Measurements from ENCODE around the gene GNE. TPM values are rescaled to one million over a fixed set of nuclear protein-coding genes. Genes with fewer than 3 reads are reported as not detected.
A peak's percentile ranks its signal among the peaks of the same experiment; 100 is the strongest.
"Not testable (repeated sequence)": the region's sequence is repeated elsewhere in the genome, so short reads cannot be mapped to it uniquely, and the experiment has no call there.

The GNE gene
- total RNA-seq, 2 donors from 2014 or later, result 23.3 to 26.1 TPM

DNA sequence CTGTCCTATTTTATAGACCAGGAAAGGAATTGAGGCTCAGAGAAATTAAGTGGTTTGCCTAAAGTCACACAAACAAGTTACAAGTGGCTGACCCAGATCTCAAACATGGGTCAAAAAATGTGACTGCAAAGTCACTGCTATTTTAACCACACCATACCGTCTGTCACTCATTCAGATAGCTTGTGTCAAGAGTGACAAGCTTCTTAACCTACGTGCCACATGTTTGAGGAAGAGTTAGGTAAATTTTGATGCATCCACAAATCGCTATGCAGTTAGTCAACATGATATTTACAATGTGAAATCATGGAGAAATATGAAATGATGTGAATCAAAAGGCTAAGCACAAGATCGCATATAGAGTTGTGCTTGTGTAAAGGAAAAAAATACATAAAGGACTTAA, 22.7 kb upstream of the GNE start:
- no peaks in the 10 kb centered on the region for H3K36me3 ChIP-seq
- no peaks in the 10 kb centered on the region for H3K9me3 ChIP-seq
- no peak overlapping the region for H3K4me3 ChIP-seq
- H3K27me3 ChIP-seq (replicated peaks; ENCODE audit: insufficient read depth), result no peaks in the 10 kb centered on the region
- no peak overlapping the region for H3K27ac ChIP-seq
- TF ChIP-seq, protein P1, sequence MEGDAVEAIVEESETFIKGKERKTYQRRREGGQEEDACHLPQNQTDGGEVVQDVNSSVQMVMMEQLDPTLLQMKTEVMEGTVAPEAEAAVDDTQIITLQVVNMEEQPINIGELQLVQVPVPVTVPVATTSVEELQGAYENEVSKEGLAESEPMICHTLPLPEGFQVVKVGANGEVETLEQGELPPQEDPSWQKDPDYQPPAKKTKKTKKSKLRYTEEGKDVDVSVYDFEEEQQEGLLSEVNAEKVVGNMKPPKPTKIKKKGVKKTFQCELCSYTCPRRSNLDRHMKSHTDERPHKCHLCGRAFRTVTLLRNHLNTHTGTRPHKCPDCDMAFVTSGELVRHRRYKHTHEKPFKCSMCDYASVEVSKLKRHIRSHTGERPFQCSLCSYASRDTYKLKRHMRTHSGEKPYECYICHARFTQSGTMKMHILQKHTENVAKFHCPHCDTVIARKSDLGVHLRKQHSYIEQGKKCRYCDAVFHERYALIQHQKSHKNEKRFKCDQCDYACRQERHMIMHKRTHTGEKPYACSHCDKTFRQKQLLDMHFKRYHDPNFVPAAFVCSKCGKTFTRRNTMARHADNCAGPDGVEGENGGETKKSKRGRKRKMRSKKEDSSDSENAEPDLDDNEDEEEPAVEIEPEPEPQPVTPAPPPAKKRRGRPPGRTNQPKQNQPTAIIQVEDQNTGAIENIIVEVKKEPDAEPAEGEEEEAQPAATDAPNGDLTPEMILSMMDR (IDR thresholded peaks at IDR 0.05), result no peak
- peaks cover 0 to 2% of the 10 kb centered on the region in 2 donors for H3K4me1 ChIP-seq (ENCODE audit: control insufficient read depth in 1 of 2, low read depth in 2 of 2)
- ATAC-seq (ENCODE audit: insufficient number of reproducible peaks, low FRiP score, low read depth) (no peak), DNase-seq (ENCODE audit: low spot score) (no peak)

DNA sequence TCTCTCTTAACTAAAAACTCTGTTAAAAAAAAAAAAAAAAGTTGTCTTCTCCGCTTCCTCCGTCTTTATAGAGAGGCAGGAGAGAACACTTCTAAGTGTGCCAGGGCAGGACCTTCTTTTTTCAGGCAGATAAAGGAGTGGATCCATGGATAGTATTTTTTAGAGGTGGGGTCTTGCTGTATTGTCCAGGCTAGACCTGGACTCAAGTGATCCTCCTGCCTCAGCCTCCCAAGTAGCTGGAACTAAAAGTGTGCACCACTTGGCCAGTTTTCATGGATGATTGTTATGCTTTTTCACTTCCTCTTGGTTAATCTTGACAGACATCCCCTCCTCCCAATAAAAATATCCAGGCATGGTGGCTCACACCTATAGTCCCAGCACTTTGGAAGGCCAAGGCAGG, 20.0 kb upstream of the GNE start:
- DNase-seq (ENCODE audit: low spot score) (no peak), ATAC-seq (ENCODE audit: insufficient number of reproducible peaks, low FRiP score, low read depth) (no peak)
- no peaks in the 10 kb centered on the region for H3K36me3 ChIP-seq
- H3K27me3 ChIP-seq (replicated peaks; ENCODE audit: insufficient read depth), result no peaks in the 10 kb centered on the region
- H3K4me3 ChIP-seq, result no peak overlapping the region
- H3K9me3 ChIP-seq, result no peaks in the 10 kb centered on the region
- H3K27ac ChIP-seq, result no peak overlapping the region
- TF ChIP-seq, protein P1 (IDR thresholded peaks at IDR 0.05), result no peak
- H3K4me1 ChIP-seq (ENCODE audit: control insufficient read depth in 1 of 2, low read depth in 2 of 2), result peaks cover 0 to 2% of the 10 kb centered on the region in 2 donors

DNA sequence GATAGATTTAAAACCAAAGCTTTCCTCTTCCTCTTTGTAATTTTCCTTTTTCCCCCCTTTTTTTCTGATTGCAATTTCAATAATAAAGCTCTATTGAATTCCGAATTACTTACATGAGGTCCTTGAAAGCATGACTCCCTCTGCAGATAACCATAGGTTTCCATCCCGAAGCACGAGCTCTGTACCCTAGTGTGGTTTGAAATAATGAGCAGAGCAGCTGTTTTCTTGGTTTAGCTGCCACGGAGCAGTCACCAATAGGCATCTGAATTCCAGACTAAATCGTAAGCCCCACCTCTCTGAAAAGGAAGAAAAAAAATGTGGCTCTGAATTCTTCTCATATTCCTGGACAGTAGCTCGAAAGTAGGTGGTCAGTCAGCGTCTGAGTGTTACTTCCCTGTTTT, 18.5 kb upstream of the GNE start:
- TF ChIP-seq, protein P1 (IDR thresholded peaks at IDR 0.05), result no peak
- no peak for ATAC-seq (ENCODE audit: insufficient number of reproducible peaks, low FRiP score, low read depth)
- Histone ChIP-seq H3K4me3 (peak overlapping the region; percentile 39), H3K9me3 (no peaks in the 10 kb centered on the region), H3K27me3 (replicated peaks; ENCODE audit: insufficient read depth) (no peaks in the 10 kb centered on the region), H3K4me1 (ENCODE audit: control insufficient read depth in 1 of 2, low read depth in 2 of 2) (peaks cover 0 to 2% of the 10 kb centered on the region in 2 donors), H3K27ac (no peak overlapping the region), H3K36me3 (no peaks in the 10 kb centered on the region)
- DNase-seq (ENCODE audit: low spot score), result no peak

DNA sequence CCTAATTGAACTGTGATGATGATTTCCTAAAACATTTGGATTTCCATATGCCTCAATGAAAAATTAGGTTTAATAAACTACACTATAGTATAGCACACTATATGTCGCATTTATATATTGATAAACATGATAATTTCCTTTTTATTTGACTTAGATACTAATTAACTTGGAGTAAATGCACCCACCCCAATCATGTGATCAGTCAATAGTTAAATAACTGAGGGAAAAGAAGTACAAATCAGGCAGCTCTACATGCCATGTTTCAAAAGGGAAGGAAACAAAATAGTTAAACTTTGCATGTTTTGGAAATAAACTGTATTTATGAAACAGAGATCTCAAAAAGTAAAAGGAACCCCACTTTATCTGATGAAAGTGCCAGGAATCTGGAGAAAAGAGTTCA, 18.0 kb upstream of the GNE start:
- H3K9me3 ChIP-seq, result no peaks in the 10 kb centered on the region
- H3K4me1 ChIP-seq (ENCODE audit: control insufficient read depth in 1 of 2, low read depth in 2 of 2), result peaks cover 0 to 2% of the 10 kb centered on the region in 2 donors
- H3K36me3 ChIP-seq, result no peaks in the 10 kb centered on the region
- ATAC-seq (ENCODE audit: insufficient number of reproducible peaks, low FRiP score, low read depth), result no peak
- TF ChIP-seq, protein P1 (IDR thresholded peaks at IDR 0.05), result no peak
- H3K27me3 ChIP-seq (replicated peaks; ENCODE audit: insufficient read depth), result no peaks in the 10 kb centered on the region
- H3K4me3 ChIP-seq, result peak overlapping the region; percentile 39
- no peak for DNase-seq (ENCODE audit: low spot score)
- no peak overlapping the region for H3K27ac ChIP-seq

DNA sequence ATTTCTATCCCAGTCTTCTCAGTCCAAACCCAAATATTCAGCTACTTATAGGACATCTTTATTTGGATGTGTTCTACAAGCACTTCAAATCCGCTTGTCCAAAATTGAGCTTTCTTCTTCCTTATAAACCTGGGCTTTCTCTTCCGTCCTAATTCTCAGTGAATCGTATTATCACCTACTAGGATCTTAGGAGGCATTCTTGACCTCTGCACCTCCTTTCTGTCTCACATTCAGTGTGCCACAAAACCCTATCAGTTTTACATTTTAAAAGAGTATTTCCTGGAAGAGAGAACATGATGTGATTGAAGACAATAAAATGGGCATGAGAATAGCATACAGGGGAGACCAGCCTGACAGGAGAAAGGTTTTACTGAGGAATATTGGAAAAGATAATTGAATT, 16.8 kb upstream of the GNE start:
- Histone ChIP-seq H3K27me3 (replicated peaks; ENCODE audit: insufficient read depth) (no peaks in the 10 kb centered on the region), H3K4me3 (no peak overlapping the region), H3K4me1 (ENCODE audit: control insufficient read depth in 1 of 2, low read depth in 2 of 2) (peaks cover 0 to 2% of the 10 kb centered on the region in 2 donors), H3K36me3 (no peaks in the 10 kb centered on the region), H3K9me3 (no peaks in the 10 kb centered on the region), H3K27ac (no peak overlapping the region)
- ATAC-seq (ENCODE audit: insufficient number of reproducible peaks, low FRiP score, low read depth), result no peak
- no peak for DNase-seq (ENCODE audit: low spot score)
- TF ChIP-seq, protein P1 (IDR thresholded peaks at IDR 0.05), result no peak

DNA sequence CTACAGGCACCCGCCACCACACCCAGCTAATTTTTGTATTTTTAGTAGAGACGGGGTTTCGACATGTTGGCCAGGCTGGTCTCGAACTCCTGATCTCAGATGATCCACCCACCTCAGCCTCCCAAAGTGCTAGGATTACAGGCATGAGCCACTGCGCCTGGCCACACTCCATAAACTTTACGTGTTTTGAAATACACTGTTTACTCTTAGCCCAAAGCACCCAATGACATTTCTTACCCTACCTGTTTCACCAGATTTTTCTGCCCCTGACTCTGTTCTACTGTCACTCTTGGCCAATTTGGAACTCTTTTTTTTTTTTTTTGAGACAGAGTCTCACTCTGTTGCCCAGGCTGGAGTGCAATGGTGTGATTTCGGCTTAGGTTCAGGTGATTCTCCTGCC, 15.1 kb upstream of the GNE start:
- not testable (repeated sequence) for H3K4me3 ChIP-seq; H3K27me3 ChIP-seq (replicated peaks; ENCODE audit: insufficient read depth); H3K9me3 ChIP-seq; H3K27ac ChIP-seq; H3K4me1 ChIP-seq (ENCODE audit: control insufficient read depth in 1 of 2, low read depth in 2 of 2); DNase-seq (ENCODE audit: low spot score); ATAC-seq (ENCODE audit: insufficient number of reproducible peaks, low FRiP score, low read depth); H3K36me3 ChIP-seq

Data from thoracic aorta (tissue), 2 donors.